Caco-2 (cell line): ENCODE data around the gene CGRRF1. TPM values are rescaled to one million over a fixed set of nuclear protein-coding genes. Genes with fewer than 3 reads are reported as not detected.

Experiments used
- BruUV-seq: library from RNA; stranded (reverse); fragments of 400-500 nt; replicated peaks from 2 replicates; lab custom pipeline; 2021; lab: Mats Ljungman, UMichigan
- CTCF ChIA-PET: fragments of 300-600 bp; sonication (Branson Sonifier 250); formaldehyde crosslinking; loops from one replicate; lab custom pipeline; 2022; ENCODE audit warnings: antibody characterized with exemption; lab: Charles Lee
- POLR2A ChIA-PET: fragments of 300-600 bp; sonication (Branson Sonifier 250); formaldehyde crosslinking; loops from one replicate; lab custom pipeline; 2022; ENCODE audit warnings: antibody characterized with exemption; lab: Charles Lee
- DNase-seq, 2 experiments: peaks; one replicate each; pipeline versions ENCODE4 v3.0.0 to v3.0.0-alpha.2; 2020 to 2022
- H3K27me3 ChIP-seq: replicated peaks from 2 replicates; pipeline ENCODE4 v1.6.0; 2011; ENCODE audit warnings: low read length; ENCODE audit not compliant: control insufficient read depth, insufficient read depth
- H3K36me3 ChIP-seq: 2 replicates; pipeline ENCODE4 v1.5.1; 2011; ENCODE audit warnings: low read length; ENCODE audit not compliant: control insufficient read depth, insufficient read depth
- H3K4me1 ChIP-seq: fragments of 250-450 bp; sonication (Bioruptor Pico); 2 replicates; pipeline ENCODE4 v1.5.1; 2020; ENCODE audit warnings: mild to moderate bottlenecking
- H3K4me3 ChIP-seq: 2 replicates; pipeline ENCODE4 v1.5.1; 2011; ENCODE audit warnings: low read depth, mild to moderate bottlenecking, control low read depth, low read length
- H3K9me3 ChIP-seq: fragments of 250-450 bp; sonication (Bioruptor Pico); 2 replicates; pipeline ENCODE4 v1.5.1; 2020; ENCODE audit warnings: mild to moderate bottlenecking, moderate library complexity
- H3K27ac Mint-ChIP-seq: one replicate; pipeline ENCODE4 v1.8.0; 2022; ENCODE audit warnings: mixed read lengths; ENCODE audit not compliant: unreplicated experiment
- H3K27me3 Mint-ChIP-seq: one replicate; pipeline ENCODE4 v1.8.0; 2022; ENCODE audit warnings: mixed read lengths; ENCODE audit not compliant: insufficient read depth, unreplicated experiment
- H3K36me3 Mint-ChIP-seq: one replicate; pipeline ENCODE4 v1.8.0; 2022; ENCODE audit warnings: mild to moderate bottlenecking, mixed read lengths; ENCODE audit not compliant: insufficient read depth, unreplicated experiment
- H3K4me1 Mint-ChIP-seq: one replicate; pipeline ENCODE4 v1.8.0; 2022; ENCODE audit warnings: low read depth, mixed read lengths; ENCODE audit not compliant: unreplicated experiment
- H3K4me3 Mint-ChIP-seq: one replicate; pipeline ENCODE4 v1.8.0; 2022; ENCODE audit warnings: mild to moderate bottlenecking, moderate library complexity, mixed read lengths; ENCODE audit not compliant: unreplicated experiment
- H3K9me3 Mint-ChIP-seq: one replicate; pipeline ENCODE4 v1.8.0; 2022; ENCODE audit warnings: mixed read lengths; ENCODE audit not compliant: unreplicated experiment
- intact Hi-C: fragments of 100-400 bp; cut with micrococcal nuclease; formaldehyde crosslinking; loops from one replicate; pipeline ENCODE4 v1.10.0; 2022; ENCODE audit not compliant: unreplicated experiment
- total RNA-seq: library from RNA; stranded (reverse); gene quantifications from 2 replicates; pipeline ENCODE4 v1.2.3, GENCODE V29; 2022
- TF ChIP-seq, protein P1 (sequence below), 2 experiments: fragments of 200-600 bp in 1 of 2; IDR thresholded peaks; 1 replicate in 1 of 2; 2 replicates in 1 of 2; pipeline versions ENCODE4 v1.5.1 to v1.8.0; 2011 to 2022; ENCODE audit warnings: antibody characterized with exemption in 1 of 2, control low read depth in 1 of 2, inconsistent platforms in 1 of 2, low read depth in 1 of 2, low read length in 1 of 2, mild to moderate bottlenecking in 1 of 2, moderate library complexity in 1 of 2; ENCODE audit not compliant: insufficient read depth in 1 of 2, severe bottlenecking in 1 of 2, unreplicated experiment in 1 of 2

CGRRF1 gene
- total RNA-seq, 1 experiment from 2014 or later = 12.3 TPM

DNA sequence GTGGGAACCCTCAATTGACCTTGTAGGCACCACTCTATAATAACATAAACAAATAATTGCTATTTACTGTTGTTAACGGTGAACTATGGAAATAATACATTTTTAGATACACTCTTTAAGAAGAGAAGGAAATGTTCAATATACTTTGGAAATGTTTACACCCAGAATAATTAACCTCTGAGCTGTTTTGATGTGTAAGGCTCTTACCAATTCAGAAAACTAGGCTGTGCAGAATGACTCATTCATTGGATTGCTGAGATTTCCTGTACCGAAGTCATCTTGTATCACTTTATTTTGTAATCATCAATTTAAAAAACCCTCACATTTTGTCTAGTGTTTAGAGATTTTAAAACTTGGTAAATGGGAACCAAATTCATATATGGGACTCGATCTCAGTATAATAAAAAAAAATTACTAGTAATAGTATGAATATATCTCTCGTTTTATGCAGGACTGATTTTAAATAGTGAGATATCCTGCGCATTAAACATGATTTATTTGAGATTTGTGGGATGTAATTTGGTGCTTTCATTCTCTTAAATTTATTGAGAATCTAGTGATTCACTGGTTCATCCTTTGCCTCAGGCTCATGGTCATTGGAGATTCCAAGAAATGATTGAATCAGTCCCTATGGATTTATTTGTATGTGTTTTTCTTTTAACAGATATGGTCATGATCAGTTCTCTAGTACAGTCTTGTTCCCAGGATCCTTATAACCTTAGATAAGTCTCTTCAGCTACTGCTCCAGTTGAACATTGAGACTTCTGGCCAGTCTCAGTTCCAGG, 61.1 kb downstream of the CGRRF1 start:
- peaks cover 4% of the 10 kb centered on the region for H3K9me3 ChIP-seq
- BruUV-seq = no TSS peak
- H3K4me1 Mint-ChIP-seq = peaks cover 21% of the 10 kb centered on the region

DNA sequence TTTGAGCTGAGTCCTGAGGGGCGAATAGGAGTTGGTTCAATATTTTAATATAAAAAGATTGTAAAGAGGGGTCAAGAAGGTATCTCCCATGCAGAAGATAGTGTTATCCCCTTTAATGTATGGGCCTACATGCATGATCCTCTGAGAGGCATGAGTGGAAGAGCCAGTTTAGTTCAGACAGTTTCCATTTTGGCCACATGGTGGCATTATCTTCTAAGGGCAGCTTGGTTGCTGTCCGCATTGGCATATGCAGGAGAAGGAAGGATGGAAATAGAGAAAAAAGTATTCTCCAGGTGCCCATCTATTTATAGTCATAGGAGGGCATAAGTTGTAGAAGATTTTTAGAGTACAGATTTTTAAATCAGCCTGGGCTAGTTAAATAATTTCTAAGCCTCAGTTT, 62.6 kb downstream of the CGRRF1 start:
- Mint-ChIP-seq H3K36me3 (peaks cover 80% of the 10 kb centered on the region), H3K27ac (no peak overlapping the region), H3K27me3 (no peaks in the 10 kb centered on the region), H3K4me1 (peaks cover 33% of the 10 kb centered on the region), H3K9me3 (no peaks in the 10 kb centered on the region), H3K4me3 (no peak overlapping the region)
- peaks cover 4% of the 10 kb centered on the region for H3K9me3 ChIP-seq
- no peak overlapping the region for H3K4me3 ChIP-seq
- peak in 1 of 2 experiments; percentile 68 for DNase-seq
- peaks cover 1% of the 10 kb centered on the region; the same call in 1 of the 2 replicates for H3K36me3 ChIP-seq
- POLR2A ChIA-PET = interaction anchor here (0.8 kb wide), 1 partner anchor 70 kb away, joined by 4 read pairs; no protein-coding TSS in a partner anchor
- intact Hi-C loops = loop anchor here (1.0 kb wide), 1 partner anchor 119 kb away; no protein-coding TSS in a partner anchor
- BruUV-seq = no TSS peak
- CTCF ChIA-PET = interaction anchor here (1.0 kb wide), 1 partner anchor 200 kb away, joined by 3 read pairs; no protein-coding TSS in a partner anchor
- TF ChIP-seq, protein P1, sequence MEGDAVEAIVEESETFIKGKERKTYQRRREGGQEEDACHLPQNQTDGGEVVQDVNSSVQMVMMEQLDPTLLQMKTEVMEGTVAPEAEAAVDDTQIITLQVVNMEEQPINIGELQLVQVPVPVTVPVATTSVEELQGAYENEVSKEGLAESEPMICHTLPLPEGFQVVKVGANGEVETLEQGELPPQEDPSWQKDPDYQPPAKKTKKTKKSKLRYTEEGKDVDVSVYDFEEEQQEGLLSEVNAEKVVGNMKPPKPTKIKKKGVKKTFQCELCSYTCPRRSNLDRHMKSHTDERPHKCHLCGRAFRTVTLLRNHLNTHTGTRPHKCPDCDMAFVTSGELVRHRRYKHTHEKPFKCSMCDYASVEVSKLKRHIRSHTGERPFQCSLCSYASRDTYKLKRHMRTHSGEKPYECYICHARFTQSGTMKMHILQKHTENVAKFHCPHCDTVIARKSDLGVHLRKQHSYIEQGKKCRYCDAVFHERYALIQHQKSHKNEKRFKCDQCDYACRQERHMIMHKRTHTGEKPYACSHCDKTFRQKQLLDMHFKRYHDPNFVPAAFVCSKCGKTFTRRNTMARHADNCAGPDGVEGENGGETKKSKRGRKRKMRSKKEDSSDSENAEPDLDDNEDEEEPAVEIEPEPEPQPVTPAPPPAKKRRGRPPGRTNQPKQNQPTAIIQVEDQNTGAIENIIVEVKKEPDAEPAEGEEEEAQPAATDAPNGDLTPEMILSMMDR (IDR thresholded peaks at IDR 0.05; ENCODE audit: insufficient read depth in 1 of 2, low read depth in 1 of 2, low read length in 1 of 2, severe bottlenecking in 1 of 2, unreplicated experiment in 1 of 2) = peak; percentile 53 to 60
- peaks cover 29% of the 10 kb centered on the region for H3K4me1 ChIP-seq
- no peaks in the 10 kb centered on the region for H3K27me3 ChIP-seq

More for the DNA sequence above, 61.1 kb downstream of the CGRRF1 start:
- Histone ChIP-seq H3K36me3 (no peaks in the 10 kb centered on the region), H3K4me1 (peaks cover 20% of the 10 kb centered on the region), H3K4me3 (no peak overlapping the region), H3K27me3 (no peaks in the 10 kb centered on the region)
- TF ChIP-seq, protein P1 (IDR thresholded peaks at IDR 0.05; ENCODE audit: insufficient read depth in 1 of 2, low read depth in 1 of 2, low read length in 1 of 2, severe bottlenecking in 1 of 2, unreplicated experiment in 1 of 2) = no peak
- no peak overlapping the region for H3K27ac Mint-ChIP-seq
- H3K27me3 Mint-ChIP-seq = no peaks in the 10 kb centered on the region
- peaks cover 75% of the 10 kb centered on the region for H3K36me3 Mint-ChIP-seq
- H3K9me3 Mint-ChIP-seq = no peaks in the 10 kb centered on the region
- H3K4me3 Mint-ChIP-seq = no peak overlapping the region
- ChIA-PET CTCF (no interaction called here), POLR2A (no interaction called here)
- intact Hi-C loops = no loop called here
- DNase-seq = no peak

DNA sequence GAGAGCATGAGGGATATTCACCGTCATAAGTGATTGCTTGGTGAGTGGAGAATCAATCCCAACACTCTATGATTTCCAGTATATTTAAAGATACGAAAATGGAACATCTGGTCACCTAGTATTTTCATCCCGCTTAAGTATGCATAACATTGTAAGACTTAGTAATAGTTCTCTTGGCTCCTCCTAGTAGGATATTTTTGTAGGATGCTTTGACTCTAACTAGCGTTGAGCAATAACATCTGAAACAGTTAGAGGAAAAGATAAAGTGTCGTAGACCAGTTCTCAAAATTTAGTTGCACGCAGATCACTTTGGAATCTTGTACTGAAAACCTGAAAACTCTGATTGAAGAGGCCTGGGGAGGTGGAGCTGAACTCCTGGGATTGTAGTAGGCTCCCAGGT, 64.8 kb downstream of the CGRRF1 start:
- no peak for DNase-seq
- H3K4me1 ChIP-seq = peaks cover 41% of the 10 kb centered on the region
- Mint-ChIP-seq H3K4me3 (no peak overlapping the region), H3K4me1 (peaks cover 41% of the 10 kb centered on the region), H3K27ac (no peak overlapping the region), H3K9me3 (no peaks in the 10 kb centered on the region), H3K27me3 (no peaks in the 10 kb centered on the region), H3K36me3 (peaks cover 86% of the 10 kb centered on the region)
- H3K4me3 ChIP-seq = no peak overlapping the region
- H3K27me3 ChIP-seq = no peaks in the 10 kb centered on the region
- H3K9me3 ChIP-seq = peaks cover 4% of the 10 kb centered on the region
- no TSS peak for BruUV-seq
- CTCF ChIA-PET = interaction anchor here (1.1 kb wide), 1 partner anchor 117 kb away, joined by 4 read pairs; no protein-coding TSS in a partner anchor
- peaks cover 1% of the 10 kb centered on the region; the same call in 1 of the 2 replicates for H3K36me3 ChIP-seq
- intact Hi-C loops = no loop called here
- POLR2A ChIA-PET = no interaction called here
- TF ChIP-seq, protein P1 (IDR thresholded peaks at IDR 0.05; ENCODE audit: insufficient read depth in 1 of 2, low read depth in 1 of 2, low read length in 1 of 2, severe bottlenecking in 1 of 2, unreplicated experiment in 1 of 2) = no peak
